SIG-M5 treated with dmso at 0.1 percent for 504 hours (cell line): ENCODE data around the gene PROKR2.
A peak's percentile ranks its signal among the peaks of the same experiment; 100 is the strongest.

Source experiments
- DNase-seq: peaks from one replicate; lab custom pipeline; 2025; ENCODE audit not compliant: unreplicated experiment; lab: John Stamatoyannopoulos, UW

The PROKR2 gene

DNA sequence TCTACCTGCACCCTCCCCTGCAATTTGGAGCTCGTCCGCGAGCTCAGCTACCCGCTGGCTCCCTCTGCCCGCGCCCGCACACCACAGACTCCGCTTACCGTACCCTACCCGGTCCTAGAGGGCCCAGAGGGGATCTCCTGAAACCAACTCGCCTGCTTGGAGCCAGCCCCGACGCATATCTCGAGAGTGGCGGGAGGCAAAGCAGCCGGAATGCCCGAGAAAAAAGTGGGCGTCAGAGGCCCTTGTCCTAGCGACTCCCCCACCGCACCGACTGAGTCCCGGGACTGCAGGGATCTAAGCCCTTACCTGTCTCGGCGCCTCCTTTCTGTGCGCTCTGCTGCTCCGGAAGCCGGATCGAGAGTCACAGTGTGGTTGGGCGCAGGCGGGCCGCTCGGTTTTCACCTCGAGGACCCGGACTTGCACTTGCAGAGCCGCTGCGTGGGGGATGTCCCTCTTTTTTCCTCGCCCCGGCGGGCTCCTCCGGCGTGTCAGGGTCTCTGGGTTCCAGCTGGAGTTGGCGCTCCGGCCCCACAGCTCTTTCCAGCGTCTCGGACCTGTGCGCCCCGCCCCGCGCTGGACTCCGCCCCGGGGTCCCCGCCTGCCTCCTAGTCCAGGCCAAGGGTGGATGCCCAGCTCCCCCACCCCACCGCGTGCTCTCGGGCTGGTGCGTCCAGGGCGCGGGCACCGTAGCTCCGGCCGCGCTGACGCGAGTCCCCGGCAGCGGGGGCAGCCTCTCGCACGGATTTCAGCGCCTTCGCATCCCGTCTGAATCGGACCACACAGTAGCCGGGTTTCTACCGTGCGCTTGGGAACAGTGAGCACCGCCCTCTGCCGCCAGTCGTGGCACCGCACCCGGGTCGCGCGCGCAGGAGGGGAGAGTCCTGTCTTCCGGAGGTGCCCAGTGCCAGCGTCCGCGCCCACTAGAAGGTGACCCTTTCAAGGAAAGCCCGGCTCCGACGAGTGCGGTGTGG, at the start of gene PROKR2:
Gene PROKR2 (minus strand): TSS at position 767 of the 971 bp plus-strand sequence. CDS start 2,585 bp downstream, outside the sequence.
- DNase-seq: no peak

DNA sequence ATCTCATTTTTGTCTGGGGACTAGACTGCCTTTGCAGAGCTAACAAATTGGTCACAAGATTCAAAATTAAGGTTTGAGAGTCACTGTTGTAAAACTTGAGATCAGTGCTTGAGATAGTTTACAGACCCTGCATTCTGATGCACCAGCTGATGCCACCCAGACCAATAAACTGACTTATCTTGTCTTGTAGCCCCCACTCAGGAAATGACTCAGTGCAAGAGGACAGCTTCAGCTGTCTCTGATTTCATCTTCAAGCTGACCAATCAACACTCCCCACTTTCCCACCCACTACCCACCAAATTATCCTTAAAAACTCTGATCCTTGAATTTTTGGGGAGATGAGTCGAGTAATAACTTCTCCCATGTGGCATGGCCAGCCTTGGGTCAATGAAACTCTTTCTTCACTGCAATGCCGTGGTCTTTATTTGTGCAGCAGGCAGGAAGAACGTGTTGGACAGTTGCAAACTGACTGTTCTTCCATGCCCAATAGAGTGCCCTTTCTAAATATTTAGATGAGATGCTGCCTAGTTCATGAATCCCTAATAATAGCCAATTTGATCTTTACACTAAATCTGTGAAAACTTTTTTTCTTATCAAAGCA, 48.3 kb upstream of the PROKR2 start:
- no peak for DNase-seq

DNA sequence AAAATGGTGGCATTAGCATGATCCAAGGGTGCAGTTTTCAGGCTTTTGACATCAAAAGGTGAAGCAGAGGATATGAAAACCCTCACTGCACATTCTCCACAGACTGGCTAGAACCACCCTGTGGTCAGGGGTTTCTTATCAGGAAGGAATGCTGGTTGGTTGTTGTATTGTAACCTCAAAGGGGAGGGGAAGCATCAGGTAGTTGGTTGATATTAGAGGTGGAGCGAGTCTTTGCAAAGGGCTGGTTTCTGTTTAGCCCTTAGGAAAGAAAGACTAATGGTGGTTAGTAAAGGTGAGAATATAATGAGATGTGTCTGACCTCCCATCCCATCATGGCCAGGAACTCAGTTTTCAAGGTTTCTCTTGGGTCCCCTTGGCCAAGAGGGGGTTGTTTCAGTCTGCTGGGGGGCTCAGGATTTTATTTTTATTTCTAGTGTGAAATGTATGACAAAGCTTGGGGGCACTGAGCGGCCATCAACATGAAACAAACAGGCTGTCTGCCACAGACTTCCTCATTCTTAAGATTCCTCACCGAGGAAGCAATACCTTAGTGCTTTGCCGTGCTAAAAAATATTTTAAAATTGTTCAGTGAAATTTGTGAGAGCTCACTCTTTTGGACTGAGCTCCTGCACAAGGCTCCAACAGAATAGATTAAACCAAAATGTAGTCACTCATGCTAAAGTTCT, 47.5 kb upstream of the PROKR2 start:
- no peak for DNase-seq

GRCh38 chr20:5362771-5363170, 46.0 kb upstream of the PROKR2 start:
- DNase-seq: no peak

GRCh38 chr20:5361176-5361575, 44.4 kb upstream of the PROKR2 start:
- DNase-seq: no peak

GRCh38 chr20:5357946-5358345, 41.2 kb upstream of the PROKR2 start:
- DNase-seq: peak; percentile 88

DNA sequence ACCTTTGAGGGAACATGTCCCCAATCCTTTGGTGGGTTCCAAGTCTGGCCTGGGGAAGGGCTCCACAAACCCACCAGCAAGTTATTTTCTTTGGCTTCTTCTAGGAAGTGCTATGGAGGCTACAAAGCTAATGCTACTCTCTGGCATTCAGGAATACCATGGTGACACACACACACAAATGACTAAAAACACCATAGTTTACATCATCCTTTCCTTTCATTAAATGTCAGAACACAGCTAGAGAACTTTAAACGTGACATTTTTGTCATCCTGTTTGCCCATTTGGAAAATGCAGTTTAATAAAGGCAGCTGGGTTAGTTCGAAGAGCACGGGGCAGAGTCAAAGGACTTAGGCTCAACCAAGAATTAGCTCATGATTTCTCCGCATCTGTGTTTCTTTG, 40.2 kb upstream of the PROKR2 start:
- no peak for DNase-seq

GRCh38 chr20:5354901-5355300, 38.1 kb upstream of the PROKR2 start:
- DNase-seq: peak; percentile 18

DNA sequence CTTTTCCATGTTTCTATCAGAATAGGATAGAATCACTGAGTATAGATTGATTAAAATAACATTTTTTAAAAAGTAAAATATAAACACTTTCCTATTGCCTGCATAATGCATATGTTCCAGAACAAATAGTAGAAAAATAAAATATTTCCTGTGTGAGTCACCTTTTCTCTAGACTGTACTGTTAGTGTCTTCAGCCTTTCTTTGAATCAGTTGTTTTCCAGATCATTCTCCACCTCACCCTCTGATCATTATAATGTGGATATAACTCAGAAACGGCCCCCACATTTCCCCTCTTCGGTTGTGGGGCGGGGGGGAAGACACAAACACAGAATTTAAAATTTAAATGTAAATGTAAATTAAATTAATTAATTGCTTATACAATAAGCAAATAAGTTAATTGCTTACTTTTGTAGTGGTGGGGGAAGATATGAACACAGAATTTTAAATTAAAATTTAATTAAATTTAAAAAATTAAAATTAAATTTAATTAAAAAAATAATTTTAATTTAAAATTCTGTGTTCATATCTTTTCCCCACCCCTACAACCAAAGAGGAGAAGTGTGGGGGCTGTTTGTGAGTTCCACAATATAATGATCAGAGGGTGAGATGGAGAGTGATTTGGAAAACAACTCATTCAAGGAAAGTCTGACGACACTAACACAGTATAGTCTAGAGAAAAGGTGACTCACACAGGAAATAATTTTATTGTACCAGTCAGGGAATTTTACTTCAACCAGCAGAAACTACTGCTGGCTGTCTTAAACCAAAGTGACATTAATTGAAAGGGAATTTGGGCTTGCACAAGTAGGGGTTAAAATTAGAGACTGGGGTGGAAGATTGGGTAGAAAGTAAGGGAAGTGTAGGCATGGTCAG, 37.1 kb upstream of the PROKR2 start:
- DNase-seq: peak; percentile 17

DNA sequence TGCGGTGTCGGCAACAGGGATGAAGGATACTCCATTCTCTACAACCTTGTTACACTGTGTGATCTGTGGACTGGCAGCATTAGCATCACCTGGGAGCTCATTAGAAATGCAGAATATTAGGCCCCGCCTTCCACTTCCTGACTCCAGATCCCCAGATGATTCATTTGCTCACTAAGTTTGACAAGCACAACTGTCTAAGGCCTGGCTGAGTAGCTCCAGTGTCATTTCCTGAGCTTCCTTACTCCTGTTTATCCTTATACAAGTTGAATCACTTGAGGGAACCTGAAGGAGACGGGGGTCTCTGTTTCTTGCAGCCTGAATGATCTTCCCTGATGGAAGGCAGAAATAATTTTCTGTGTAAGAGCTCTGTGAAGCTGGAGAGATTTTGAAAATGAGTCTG, 32.7 kb upstream of the PROKR2 start:
- DNase-seq: no peak

DNA sequence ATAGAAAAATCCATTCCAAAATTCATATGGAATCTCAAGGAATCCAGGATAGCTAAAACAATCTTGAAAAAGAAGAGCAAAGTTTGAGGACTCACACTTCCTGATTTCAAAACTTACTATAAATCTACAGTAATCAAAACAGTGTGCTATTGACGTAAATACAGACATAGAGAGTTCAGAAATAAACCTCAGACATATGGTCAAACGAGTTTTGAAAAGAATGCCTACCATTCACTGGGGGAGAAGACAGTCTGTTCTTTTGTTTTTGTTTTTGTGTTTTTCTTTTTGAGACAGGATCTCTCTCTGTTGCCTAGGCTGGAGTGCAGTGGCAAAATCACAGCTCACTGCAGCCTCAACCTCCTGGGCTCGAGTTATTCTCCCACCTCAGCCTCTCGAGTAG, 25.3 kb upstream of the PROKR2 start:
- DNase-seq: no peak

DNA sequence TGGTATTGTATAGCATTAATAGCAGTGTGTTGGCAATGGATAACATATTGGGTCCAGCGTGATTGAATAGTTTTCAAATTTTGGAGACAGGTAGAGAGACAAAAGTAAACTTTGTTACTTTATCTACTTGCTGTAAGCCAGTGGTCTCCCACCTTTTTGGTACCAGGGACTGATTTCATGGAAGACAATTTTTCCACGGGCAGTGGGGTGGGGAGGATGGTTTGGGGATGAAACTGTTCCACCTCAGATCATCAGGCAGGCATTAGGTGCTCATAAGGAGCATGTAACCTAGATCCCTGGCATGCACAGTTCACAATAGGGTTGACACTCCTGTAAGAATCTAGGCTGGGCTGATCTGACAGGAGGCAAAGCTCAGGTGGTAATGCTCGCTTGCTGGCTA, 14.6 kb upstream of the PROKR2 start:
- DNase-seq: no peak

- no peak for DNase-seq
These were observed 11.5 kb upstream of the PROKR2 start for GRCh38 chr20:5328268-5328667.

- DNase-seq: no peak
These were observed 10.6 kb upstream of the PROKR2 start for GRCh38 chr20:5327356-5327755.

DNA sequence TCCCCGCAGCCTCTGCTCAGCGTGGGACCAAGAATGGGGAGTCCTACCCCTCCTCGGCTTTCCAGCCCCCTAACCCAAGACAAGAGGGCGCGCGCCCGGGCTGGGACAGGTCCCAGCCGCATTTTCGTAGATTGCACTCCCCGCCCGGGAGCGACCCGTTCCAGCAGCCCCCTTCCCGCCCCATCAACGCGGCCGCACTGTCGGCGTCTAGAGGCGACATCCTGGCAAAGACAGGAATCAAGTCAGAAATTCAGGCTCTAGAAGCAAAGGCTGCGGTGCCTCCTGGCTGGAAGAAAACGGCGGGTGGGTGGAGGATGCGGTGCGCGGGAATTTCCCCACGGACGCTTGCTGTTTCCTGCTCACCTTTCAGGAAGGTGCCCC, 957 bp downstream of the PROKR2 start:
- DNase-seq: no peak

- no peak for DNase-seq
These were observed 2.8 kb downstream of the PROKR2 start for GRCh38 chr20:5313916-5314315.

DNA sequence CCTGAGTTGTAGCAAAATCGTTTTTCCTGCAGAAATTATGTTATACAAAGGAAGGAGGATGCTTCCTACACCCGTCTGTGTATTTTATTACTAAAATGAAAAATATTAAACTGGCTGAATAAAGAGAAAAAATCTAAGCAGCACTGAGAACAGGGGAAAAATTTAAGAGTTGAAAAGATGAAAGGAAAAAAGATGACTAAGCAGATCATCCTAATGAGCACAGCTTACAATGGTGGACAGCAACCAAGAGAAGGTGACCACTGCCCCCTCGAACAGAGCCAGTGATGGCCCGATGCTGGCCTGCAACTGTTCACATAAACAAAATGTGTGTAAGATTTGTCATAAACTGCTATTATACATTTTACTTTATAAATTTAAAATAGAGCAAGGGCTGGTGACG, 4.2 kb downstream of the PROKR2 start:
- DNase-seq: no peak

DNA sequence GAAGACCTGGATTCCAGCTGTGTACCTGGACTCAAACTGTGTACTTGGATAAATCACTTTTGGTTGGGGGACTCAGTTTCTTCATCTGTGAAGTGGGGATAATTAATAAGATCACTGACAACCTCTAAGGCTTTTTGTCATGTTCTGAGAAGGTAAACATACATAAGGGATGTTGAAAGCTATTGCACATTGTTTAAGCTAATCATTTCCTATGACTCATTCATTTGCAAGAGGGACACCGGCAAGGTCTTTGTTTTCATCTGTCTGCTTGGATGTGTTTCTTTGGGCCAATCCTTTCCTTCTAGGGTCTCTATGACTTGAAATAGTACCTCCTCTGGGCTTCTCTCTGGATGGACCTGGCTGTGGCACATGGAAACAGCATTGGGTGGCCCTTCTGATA, 6.8 kb downstream of the PROKR2 start:
- DNase-seq: peak; percentile 10

- DNase-seq: no peak
These were observed 17.9 kb downstream of the PROKR2 start for GRCh38 chr20:5298811-5299210.

- DNase-seq: no peak
These were observed 19.3 kb downstream of the PROKR2 start for GRCh38 chr20:5297280-5298004.
